ENCODE measurements around the gene RMRP.
A peak's percentile ranks its signal among the peaks of the same experiment; 100 is the strongest.

The RMRP gene

DNA sequence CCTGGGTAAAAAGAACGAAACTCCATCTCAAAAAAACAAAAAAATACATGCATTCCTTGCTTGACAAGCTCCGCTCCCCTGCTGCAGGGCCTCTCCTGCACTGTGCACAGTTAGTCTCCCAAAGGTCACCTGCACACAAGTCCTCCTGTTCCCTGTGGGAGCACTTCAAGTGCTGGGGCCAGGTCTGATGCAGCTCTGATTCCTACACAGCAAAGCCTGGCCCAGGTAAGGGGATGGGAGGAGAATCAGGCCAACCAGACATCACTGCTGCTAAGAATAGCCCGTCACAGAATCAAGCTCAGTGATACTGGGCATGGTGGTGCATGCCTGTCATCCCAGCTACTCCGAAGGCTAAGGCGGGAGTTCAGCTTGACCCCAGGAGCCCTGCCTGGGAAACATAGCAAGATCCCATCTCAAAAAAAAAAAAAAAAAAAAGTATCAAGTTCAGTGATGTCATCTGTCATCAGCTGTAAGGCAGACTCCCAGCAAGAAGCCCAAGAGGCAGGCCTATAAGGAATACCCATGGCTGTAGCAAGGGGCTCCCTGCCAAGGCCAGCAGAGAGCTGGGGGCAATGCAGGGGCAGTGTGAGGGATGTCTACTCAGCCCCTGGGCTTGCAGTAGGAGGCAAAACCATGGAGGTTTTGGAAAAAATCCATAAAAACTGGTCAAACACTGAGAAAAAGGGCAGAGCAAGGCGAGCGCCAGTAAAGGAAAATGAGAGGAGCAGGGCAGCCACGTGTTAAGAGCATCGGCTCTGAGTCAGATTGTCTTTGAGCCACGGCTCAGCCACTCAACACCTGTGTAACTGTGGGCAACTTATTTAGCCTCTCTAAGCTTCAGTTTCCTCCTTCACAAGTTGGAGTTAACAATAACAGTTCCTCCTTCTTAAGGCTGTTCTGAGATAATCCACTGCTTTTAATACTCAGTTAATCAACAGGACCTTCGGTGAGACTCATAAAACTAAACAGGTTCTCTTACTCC, 28.7 kb upstream of the RMRP start:
- no peak for ATAC-seq
- DNase-seq, result no peak

DNA sequence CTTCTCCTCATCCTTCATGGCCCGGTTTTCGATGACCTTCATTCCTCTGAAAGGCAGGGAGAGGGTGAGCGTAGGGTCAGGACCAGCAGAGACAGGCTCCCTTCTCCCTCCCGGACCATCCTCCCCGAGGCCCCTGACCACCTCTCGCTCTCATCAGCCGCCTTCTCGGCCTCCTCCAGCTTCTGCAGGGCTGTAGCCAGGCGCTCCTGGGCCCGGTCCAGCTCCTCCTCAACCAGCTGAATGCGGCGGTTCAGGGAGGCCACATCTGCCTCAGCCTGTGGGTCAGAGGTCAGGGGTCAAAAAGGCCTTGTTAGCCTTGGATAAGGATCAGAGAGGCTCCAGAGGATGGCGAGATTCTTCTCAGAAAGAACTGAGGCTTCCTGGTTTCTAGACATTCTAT, 27.7 kb upstream of the RMRP start:
- ATAC-seq (no peak), DNase-seq (no peak)

- ATAC-seq (no peak), DNase-seq (no peak)
These were observed 27.1 kb upstream of the RMRP start for GRCh38 chr9:35684921-35685320.

DNA sequence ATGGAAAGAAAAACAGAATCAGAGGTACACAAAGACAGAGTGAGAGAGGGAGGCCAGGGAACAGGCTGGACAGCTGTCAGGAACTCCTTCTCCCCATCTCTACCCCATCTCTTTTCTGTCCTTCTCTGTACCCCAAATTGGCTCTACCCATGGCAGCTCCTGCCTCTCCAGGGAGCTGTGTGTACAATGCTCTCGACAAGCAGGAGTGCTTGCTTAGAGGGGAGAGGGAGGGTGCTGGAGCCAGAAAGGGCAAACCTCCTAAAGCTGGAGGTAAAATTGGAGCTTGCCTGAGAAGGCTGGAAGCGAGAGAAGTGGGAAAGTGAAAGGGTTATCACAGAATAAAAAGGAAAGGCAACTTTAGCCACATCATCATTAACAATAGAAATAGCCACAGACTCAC, 25.5 kb upstream of the RMRP start:
- DNase-seq, result no peak
- ATAC-seq, result no peak

GRCh38 chr9:35682520-35683315, 24.9 kb upstream of the RMRP start:
- ATAC-seq, result no peak
- DNase-seq, result no peak

DNA sequence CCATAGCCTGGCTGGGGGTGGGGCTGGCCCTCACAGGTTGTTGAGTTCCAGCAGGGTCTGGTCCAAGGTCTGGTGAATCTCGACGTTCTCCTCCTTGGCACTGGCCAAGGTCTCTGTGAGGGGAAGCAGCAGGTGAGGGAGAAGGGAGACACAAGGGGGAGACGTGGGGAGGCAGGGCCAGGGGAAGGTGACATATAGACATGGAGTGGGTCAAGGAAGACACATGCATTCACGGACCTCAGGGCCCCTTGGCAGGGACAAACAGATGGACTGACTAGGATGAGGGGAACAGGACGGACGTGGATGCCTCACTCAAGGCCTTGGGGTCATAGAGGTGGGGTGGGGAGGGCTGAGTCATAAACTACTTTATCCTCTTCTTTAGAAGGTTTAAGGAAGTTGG, 24.2 kb upstream of the RMRP start:
- DNase-seq (no peak), ATAC-seq (no peak)

GRCh38 chr9:35681341-35682002, 23.7 kb upstream of the RMRP start:
- no peak for ATAC-seq
- DNase-seq, result no peak

- no peak for DNase-seq
- ATAC-seq, result no peak
These were observed 22.7 kb upstream of the RMRP start for GRCh38 chr9:35680331-35681105.

- DNase-seq (no peak), ATAC-seq (no peak)
These were observed 22.0 kb upstream of the RMRP start for GRCh38 chr9:35679766-35680330.

- no peak for DNase-seq
- ATAC-seq, result no peak
These were observed 21.3 kb upstream of the RMRP start for GRCh38 chr9:35679091-35679490.

DNA sequence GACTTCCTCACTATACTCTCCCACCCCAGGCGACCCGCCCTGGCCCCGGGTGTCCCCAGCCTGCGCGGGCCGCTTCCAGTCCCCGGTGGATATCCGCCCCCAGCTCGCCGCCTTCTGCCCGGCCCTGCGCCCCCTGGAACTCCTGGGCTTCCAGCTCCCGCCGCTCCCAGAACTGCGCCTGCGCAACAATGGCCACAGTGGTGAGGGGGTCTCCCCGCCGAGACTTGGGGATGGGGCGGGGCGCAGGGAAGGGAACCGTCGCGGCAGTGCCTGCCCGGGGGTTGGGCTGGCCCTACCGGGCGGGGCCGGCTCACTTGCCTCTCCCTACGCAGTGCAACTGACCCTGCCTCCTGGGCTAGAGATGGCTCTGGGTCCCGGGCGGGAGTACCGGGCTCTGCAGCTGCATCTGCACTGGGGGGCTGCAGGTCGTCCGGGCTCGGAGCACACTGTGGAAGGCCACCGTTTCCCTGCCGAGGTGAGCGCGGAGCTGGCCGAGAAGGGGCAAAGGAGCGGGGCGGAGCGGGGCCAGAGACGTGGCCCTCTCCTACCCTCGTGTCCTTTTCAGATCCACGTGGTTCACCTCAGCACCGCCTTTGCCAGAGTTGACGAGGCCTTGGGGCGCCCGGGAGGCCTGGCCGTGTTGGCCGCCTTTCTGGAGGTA, 18.0 kb upstream of the RMRP start:
- peak; percentile 69 for ATAC-seq
- peak; percentile 74 for DNase-seq

GRCh38 chr9:35675204-35675603, 17.4 kb upstream of the RMRP start:
- ATAC-seq (no peak), DNase-seq (no peak)

DNA sequence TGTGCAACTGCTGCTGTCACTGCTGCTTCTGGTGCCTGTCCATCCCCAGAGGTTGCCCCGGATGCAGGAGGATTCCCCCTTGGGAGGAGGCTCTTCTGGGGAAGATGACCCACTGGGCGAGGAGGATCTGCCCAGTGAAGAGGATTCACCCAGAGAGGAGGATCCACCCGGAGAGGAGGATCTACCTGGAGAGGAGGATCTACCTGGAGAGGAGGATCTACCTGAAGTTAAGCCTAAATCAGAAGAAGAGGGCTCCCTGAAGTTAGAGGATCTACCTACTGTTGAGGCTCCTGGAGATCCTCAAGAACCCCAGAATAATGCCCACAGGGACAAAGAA, 16.2 kb upstream of the RMRP start:
- DNase-seq (no peak), ATAC-seq (no peak)

- DNase-seq, result no peak
- peak; percentile 47 for ATAC-seq
These were observed 15.6 kb upstream of the RMRP start, which contains the start of gene CA9 for GRCh38 chr9:35673132-35674024. TSS of gene CA9 (plus strand) at chr9:35673928. CDS start at chr9:35673960, 32 bp downstream.

DNA sequence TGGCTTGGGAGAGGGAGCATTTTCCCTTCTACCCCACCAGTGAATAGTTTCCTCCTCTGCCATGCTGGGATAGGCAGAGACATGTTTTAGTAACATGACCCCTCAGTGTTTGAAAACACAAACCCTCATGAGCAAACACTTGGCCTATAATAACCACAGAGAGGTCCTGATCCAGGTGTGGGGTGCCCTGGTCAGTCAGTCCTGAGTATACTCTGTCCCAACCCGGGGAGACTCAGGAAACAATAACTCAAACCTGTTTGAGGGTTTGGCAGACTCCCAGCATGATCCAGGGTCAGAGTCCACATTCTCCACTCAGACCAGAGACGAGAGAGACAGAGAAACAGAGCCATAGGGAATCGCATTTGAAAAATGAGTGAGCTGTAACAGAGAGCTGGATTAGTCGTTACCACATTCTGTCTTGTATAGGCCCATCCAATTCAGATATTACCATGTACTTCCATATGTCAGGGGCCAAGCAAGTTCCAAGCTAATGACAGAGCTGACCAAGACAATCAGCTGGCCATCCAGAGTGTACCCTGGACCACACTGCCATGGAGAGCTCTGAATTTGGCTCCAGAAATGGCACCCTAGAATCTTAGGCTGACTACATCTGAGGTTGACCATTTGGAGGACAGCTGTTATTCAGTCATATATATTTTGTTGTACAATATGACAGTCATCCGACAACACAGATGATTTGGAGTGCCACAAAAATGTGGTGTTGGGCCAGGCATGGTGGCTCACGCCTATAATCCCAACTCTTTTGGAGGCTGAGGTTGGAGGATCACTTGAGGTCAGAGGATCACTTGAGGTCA, 11.7 kb upstream of the RMRP start:
- no peak for DNase-seq
- ATAC-seq, result no peak

DNA sequence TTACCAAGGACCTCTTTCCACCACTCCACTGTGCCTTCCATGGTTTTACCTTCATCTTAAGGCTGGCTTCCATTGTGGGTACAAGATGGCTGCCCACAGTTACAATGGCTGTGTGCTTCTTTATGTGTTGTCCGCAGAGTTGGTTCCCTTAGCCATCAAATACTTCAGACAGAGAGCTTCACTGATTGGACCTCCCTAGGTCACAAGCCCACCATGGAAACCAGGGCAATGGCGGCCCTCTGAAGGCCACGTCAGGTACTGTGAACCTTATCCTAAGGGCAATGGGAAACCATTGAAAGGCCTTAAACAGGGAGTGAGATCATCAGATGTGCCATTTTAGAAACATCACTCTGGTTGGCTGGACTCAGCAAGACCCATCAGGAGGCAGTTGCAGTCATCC, 10.1 kb upstream of the RMRP start:
- ATAC-seq (no peak), DNase-seq (no peak)

- ATAC-seq, result no peak
- DNase-seq, result no peak
These were observed 8.7 kb upstream of the RMRP start for GRCh38 chr9:35666549-35666948.

GRCh38 chr9:35666045-35666444, 8.2 kb upstream of the RMRP start:
- DNase-seq (no peak), ATAC-seq (no peak)

- no peak for DNase-seq
- ATAC-seq, result no peak
These were observed 7.6 kb upstream of the RMRP start for GRCh38 chr9:35665471-35665818.

Measured in stimulated activated naive CD8-positive, alpha-beta T cell treated with anti-CD3 and anti-CD28 coated beads, Interleukin-15, Interleukin-2, amounts not matched to agents 100 U/mL and 50 U/mL, for 24 hours (primary cell).